Measurements from ENCODE around the gene LRMDA. TPM values are rescaled to one million over a fixed set of nuclear protein-coding genes. Genes with fewer than 3 reads are reported as not detected.

The LRMDA gene
- total RNA-seq, 4 donors from 2014 or later, result 1.4 to 23.1 (median 3.6) TPM

GRCh38 chr10:76469675-76470074, 1038.3 kb downstream of the LRMDA start:
- H3K36me3 ChIP-seq, result no peaks in the 10 kb centered on the region
- H3K4me1 ChIP-seq, result no peaks in the 10 kb centered on the region
- no peaks in the 10 kb centered on the region for H3K27me3 ChIP-seq
- no peaks in the 10 kb centered on the region for H3K9me3 ChIP-seq
- H3K27ac ChIP-seq, result no peak overlapping the region
- no peak for TF ChIP-seq POLR2A (IDR thresholded peaks at IDR 0.05)
- TF ChIP-seq, protein P1, sequence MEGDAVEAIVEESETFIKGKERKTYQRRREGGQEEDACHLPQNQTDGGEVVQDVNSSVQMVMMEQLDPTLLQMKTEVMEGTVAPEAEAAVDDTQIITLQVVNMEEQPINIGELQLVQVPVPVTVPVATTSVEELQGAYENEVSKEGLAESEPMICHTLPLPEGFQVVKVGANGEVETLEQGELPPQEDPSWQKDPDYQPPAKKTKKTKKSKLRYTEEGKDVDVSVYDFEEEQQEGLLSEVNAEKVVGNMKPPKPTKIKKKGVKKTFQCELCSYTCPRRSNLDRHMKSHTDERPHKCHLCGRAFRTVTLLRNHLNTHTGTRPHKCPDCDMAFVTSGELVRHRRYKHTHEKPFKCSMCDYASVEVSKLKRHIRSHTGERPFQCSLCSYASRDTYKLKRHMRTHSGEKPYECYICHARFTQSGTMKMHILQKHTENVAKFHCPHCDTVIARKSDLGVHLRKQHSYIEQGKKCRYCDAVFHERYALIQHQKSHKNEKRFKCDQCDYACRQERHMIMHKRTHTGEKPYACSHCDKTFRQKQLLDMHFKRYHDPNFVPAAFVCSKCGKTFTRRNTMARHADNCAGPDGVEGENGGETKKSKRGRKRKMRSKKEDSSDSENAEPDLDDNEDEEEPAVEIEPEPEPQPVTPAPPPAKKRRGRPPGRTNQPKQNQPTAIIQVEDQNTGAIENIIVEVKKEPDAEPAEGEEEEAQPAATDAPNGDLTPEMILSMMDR (IDR thresholded peaks at IDR 0.05), result no peak
- DNase-seq, result no peak
- H3K4me3 ChIP-seq, result no peak overlapping the region

- H3K27ac ChIP-seq, result no peak overlapping the region
- DNase-seq, result no peak
- H3K9me3 ChIP-seq, result no peaks in the 10 kb centered on the region
- H3K4me1 ChIP-seq, result no peaks in the 10 kb centered on the region
- no peak for TF ChIP-seq POLR2A (IDR thresholded peaks at IDR 0.05)
- TF ChIP-seq, protein P1 (IDR thresholded peaks at IDR 0.05), result no peak
- no peak overlapping the region for H3K4me3 ChIP-seq
- H3K27me3 ChIP-seq, result no peaks in the 10 kb centered on the region
- H3K36me3 ChIP-seq, result no peaks in the 10 kb centered on the region
Observed at GRCh38 chr10:76479103-76479790, 1047.8 kb downstream of the LRMDA start.

GRCh38 chr10:76481178-76481577, 1049.8 kb downstream of the LRMDA start:
- no peaks in the 10 kb centered on the region for H3K9me3 ChIP-seq
- no peak for DNase-seq
- TF ChIP-seq, protein P1 (IDR thresholded peaks at IDR 0.05), result no peak
- no peak for TF ChIP-seq POLR2A (IDR thresholded peaks at IDR 0.05)
- no peak overlapping the region for H3K27ac ChIP-seq
- H3K4me3 ChIP-seq, result no peak overlapping the region
- H3K36me3 ChIP-seq, result no peaks in the 10 kb centered on the region
- no peaks in the 10 kb centered on the region for H3K4me1 ChIP-seq
- H3K27me3 ChIP-seq, result no peaks in the 10 kb centered on the region

GRCh38 chr10:76487582-76487981, 1056.2 kb downstream of the LRMDA start:
- H3K27ac ChIP-seq, result no peak overlapping the region
- H3K27me3 ChIP-seq, result no peaks in the 10 kb centered on the region
- TF ChIP-seq, protein P1 (IDR thresholded peaks at IDR 0.05), result no peak
- H3K9me3 ChIP-seq, result no peaks in the 10 kb centered on the region
- no peaks in the 10 kb centered on the region for H3K36me3 ChIP-seq
- H3K4me1 ChIP-seq, result no peaks in the 10 kb centered on the region
- DNase-seq, result no peak
- no peak overlapping the region for H3K4me3 ChIP-seq

DNA sequence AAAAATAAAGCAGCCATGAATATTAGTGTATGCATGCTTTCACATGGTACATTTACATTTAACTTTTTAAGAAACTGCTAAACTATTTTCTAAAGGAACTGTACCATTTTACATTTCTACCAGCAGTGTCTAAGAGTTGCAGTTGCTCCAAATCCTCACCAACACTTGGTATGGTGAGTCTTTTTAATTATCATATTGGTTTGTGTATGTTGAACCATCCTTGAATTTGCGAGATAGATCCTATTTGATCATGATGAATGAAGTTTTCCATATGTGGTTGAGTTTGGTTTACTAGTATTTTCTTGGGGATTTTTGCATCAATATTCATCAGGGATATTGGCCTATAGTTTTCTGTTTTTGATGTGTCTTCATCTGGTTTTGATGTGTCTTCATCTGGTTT, 1057.2 kb downstream of the LRMDA start:
- no peaks in the 10 kb centered on the region for H3K36me3 ChIP-seq
- no peak for TF ChIP-seq POLR2A (IDR thresholded peaks at IDR 0.05)
- TF ChIP-seq, protein P1 (IDR thresholded peaks at IDR 0.05), result no peak
- no peak overlapping the region for H3K4me3 ChIP-seq
- no peaks in the 10 kb centered on the region for H3K4me1 ChIP-seq
- DNase-seq, result no peak
- peaks cover 0 to 5% (median 0%) of the 10 kb centered on the region in 4 donors for H3K9me3 ChIP-seq
- H3K27me3 ChIP-seq, result no peaks in the 10 kb centered on the region
- H3K27ac ChIP-seq, result no peak overlapping the region
